ENCODE data around the gene HAUS2.

- TF ChIP-seq EZH2 (optimal IDR thresholded peaks at IDR 0.05; ENCODE audit: low read depth, low read length) (no peak), CTCF (IDR thresholded peaks at IDR 0.05; ENCODE audit: low read length) (no peak), EZH2phosphoT487 (IDR thresholded peaks at IDR 0.05; ENCODE audit: low read length) (no peak)
Measured at GRCh38 chr15:42523331-42523730, 25.3 kb upstream of the HAUS2 start.

All from MM.1S (cell line).